B cell (primary cell): ENCODE data around the gene ZMIZ1. TPM values are rescaled to one million over a fixed set of nuclear protein-coding genes. Genes with fewer than 3 reads are reported as not detected.
"Not testable (repeated sequence)": the region's sequence is repeated elsewhere in the genome, so short reads cannot be mapped to it uniquely, and the experiment has no call there.

Source experiments
- ATAC-seq: fragments of 200-7000 bp; cut with Tn5 transposase; one replicate; pipeline ENCODE4 v1.10.0; 2021; ENCODE audit warnings: low read depth, mild to moderate bottlenecking, moderate number of reproducible peaks, moderate library complexity
- CTCF ChIA-PET: fragments of 350-600 bp; sonication (Branson Sonifier 250); formaldehyde crosslinking; loops from one replicate; lab custom pipeline; 2021; ENCODE audit warnings: antibody characterized with exemption, inconsistent platforms; lab: Charles Lee
- POLR2A ChIA-PET: fragments of 350-600 bp; sonication (Branson Sonifier 250); formaldehyde crosslinking; loops from one replicate; lab custom pipeline; 2021; ENCODE audit warnings: antibody characterized with exemption; lab: Charles Lee
- DNase-seq: peaks from one replicate; pipeline ENCODE4 v3.0.0; 2013
- H2AFZ ChIP-seq: 2 replicates; pipeline ENCODE4 v1.6.1; 2012; ENCODE audit warnings: mild to moderate bottlenecking, low read depth, low read length; ENCODE audit not compliant: insufficient read depth, poor library complexity, severe bottlenecking
- H3K27ac ChIP-seq, 2 donors: 1 replicate in 1 of 2; 2 replicates in 1 of 2; pipeline ENCODE4 v1.5.1; 2012 to 2013; ENCODE audit warnings: low read length in 2 of 2, mild to moderate bottlenecking in 2 of 2, moderate library complexity in 1 of 2
- H3K27me3 ChIP-seq, 4 experiments: fragments of 200-600 bp in 1 of 4; sonication (generic) in 1 of 4; replicated peaks in 1 of 4; 1 replicate in 2 of 4; 2 replicates in 2 of 4; pipeline versions ENCODE4 v1.6.1 to v1.7.0; 2013 to 2016; ENCODE audit warnings: low read length in 3 of 4, mild to moderate bottlenecking in 2 of 4, mixed read lengths in 1 of 4, moderate library complexity in 1 of 4; ENCODE audit not compliant: insufficient read depth in 4 of 4, control insufficient read depth in 3 of 4; ENCODE audit errors: control extremely low read depth in 1 of 4
- H3K36me3 ChIP-seq, 2 experiments: replicated peaks in 1 of 2; 1 replicate in 1 of 2; 2 replicates in 1 of 2; pipeline versions ENCODE4 v1.6.1 to v1.7.1; 2013; ENCODE audit warnings: low read length in 1 of 2; ENCODE audit not compliant: insufficient read depth in 2 of 2, control insufficient read depth in 1 of 2; ENCODE audit errors: control extremely low read depth in 1 of 2, extremely low read depth in 1 of 2
- H3K4me1 ChIP-seq, 2 donors: fragments of 200-600 bp in 1 of 2; sonication (generic) in 1 of 2; 1 replicate in 1 of 2; 2 replicates in 1 of 2; pipeline versions ENCODE4 v1.5.1 to v1.6.1; 2013 to 2017; ENCODE audit warnings: low read length in 2 of 2; ENCODE audit not compliant: control insufficient read depth in 2 of 2, insufficient read depth in 2 of 2
- H3K4me2 ChIP-seq: replicated peaks from 2 replicates; pipeline ENCODE3; 2012; ENCODE audit warnings: mild to moderate bottlenecking, low read depth, low read length; ENCODE audit not compliant: poor library complexity, severe bottlenecking
- H3K4me3 ChIP-seq, 5 experiments: fragments of 200-600 bp in 1 of 5; sonication (generic) in 1 of 5; 1 replicate in 3 of 5; 2 replicates in 2 of 5; pipeline versions ENCODE4 v1.5.1 to v1.7.0; 2011 to 2016; ENCODE audit warnings: low read length in 4 of 5, mild to moderate bottlenecking in 4 of 5, low read depth in 2 of 5, control low read depth in 1 of 5, moderate library complexity in 1 of 5; ENCODE audit not compliant: insufficient read depth in 1 of 5; ENCODE audit errors: control extremely low read depth in 1 of 5, extremely low read depth in 1 of 5
- H3K79me2 ChIP-seq: fragments of 200-600 bp; sonication (generic); one replicate; pipeline ENCODE4 v1.6.0; 2016; ENCODE audit warnings: low read length; ENCODE audit not compliant: control insufficient read depth, insufficient read depth
- H3K9ac ChIP-seq: fragments of 200-600 bp; sonication (generic); 2 replicates; pipeline ENCODE4 v1.6.1; 2017; ENCODE audit warnings: mild to moderate bottlenecking, low read length, moderate library complexity
- H3K9me3 ChIP-seq, 3 donors: one replicate each; pipeline versions ENCODE4 v1.6.1 to v1.7.1; 2013; ENCODE audit warnings: low read length in 2 of 3; ENCODE audit not compliant: control insufficient read depth in 2 of 3, insufficient read depth in 1 of 3; ENCODE audit errors: control extremely low read depth in 1 of 3
- H4K20me1 ChIP-seq: 2 replicates; pipeline ENCODE4 v1.6.0; 2012; ENCODE audit warnings: mild to moderate bottlenecking, low read length; ENCODE audit not compliant: insufficient read depth, control insufficient read depth, poor library complexity, severe bottlenecking
- H3K27ac Mint-ChIP-seq: one replicate; pipeline ENCODE4 v1.8.0; 2021; ENCODE audit warnings: mixed read lengths
- H3K27me3 Mint-ChIP-seq: one replicate; pipeline ENCODE4 v1.8.0; 2021; ENCODE audit warnings: mixed read lengths
- H3K4me1 Mint-ChIP-seq: one replicate; pipeline ENCODE4 v1.8.0; 2021; ENCODE audit warnings: mixed read lengths
- H3K4me3 Mint-ChIP-seq: one replicate; pipeline ENCODE4 v1.8.0; 2021; ENCODE audit warnings: mixed read lengths
- H3K9me3 Mint-ChIP-seq: one replicate; pipeline ENCODE4 v1.8.0; 2022; ENCODE audit warnings: mixed read lengths; ENCODE audit not compliant: insufficient read depth
- CTCF ChIP-seq: fragments of 200-600 bp; IDR thresholded peaks from one replicate; pipeline ENCODE4 v1.8.0; 2022; ENCODE audit warnings: antibody characterized with exemption, mild to moderate bottlenecking
- EZH2 ChIP-seq: IDR thresholded peaks from 2 replicates; pipeline ENCODE4 v1.6.1; 2012; ENCODE audit warnings: borderline replicate concordance, low read depth, mild to moderate bottlenecking, moderate library complexity, low read length; ENCODE audit not compliant: insufficient read depth, poor library complexity, severe bottlenecking
- WGBS: methylation state at CpG from one replicate; pipeline ENCODE4 v1.1.5; 2013; ENCODE audit warnings: missing lambda C conversion rate; ENCODE audit not compliant: insufficient coverage; 5-methylcytosine and 5-hydroxymethylcytosine counted together
- intact Hi-C: fragments of 100-400 bp; cut with micrococcal nuclease; formaldehyde crosslinking; loops from one replicate; pipeline ENCODE4 v1.10.0; 2022
- polyA plus RNA-seq: library from polyadenylated mRNA; depleted of rRNA; stranded (reverse); fragments of >200 nt; gene quantifications from 2 replicates; pipeline ENCODE4 v1.2.3, GENCODE V29; 2012
- total RNA-seq, 2 donors: library from RNA; stranded (reverse); fragments of 120-200 nt in 1 of 2; gene quantifications; 1 replicate in 1 of 2; 2 replicates in 1 of 2; pipeline versions ENCODE4 v1.2.3 to v1.2.4, GENCODE V29; 2013 to 2022

ZMIZ1 gene
- total and polyA plus RNA-seq, 2 donors (not counting 1 experiment from before 2014, with no cell fraction given): 14.3 to 64.9 TPM

- 91% methylated on average over 9 of the region's 9 CpGs for WGBS
- Histone ChIP-seq H3K79me2 (no peaks in the 10 kb centered on the region), H4K20me1 (no peaks in the 10 kb centered on the region), H3K27ac (no peak overlapping the region), H3K27me3 (peaks cover 0 to 5% (median 0%) of the 10 kb centered on the region in 4 experiments), H3K4me2 (no peak overlapping the region), H3K4me1 (no peaks in the 10 kb centered on the region), H2AFZ (no peak overlapping the region), H3K9ac (no peak overlapping the region), H3K9me3 (no peaks in the 10 kb centered on the region), H3K36me3 (no peaks in the 10 kb centered on the region), H3K4me3 (no peak overlapping the region)
- DNase-seq (no peak), ATAC-seq (no peak)
- TF ChIP-seq EZH2: no peak
- TF ChIP-seq CTCF: no peak
- H3K4me3 Mint-ChIP-seq: no peak overlapping the region
- H3K9me3 Mint-ChIP-seq: no peaks in the 10 kb centered on the region
- CTCF ChIA-PET: interaction anchor here (0.5 kb wide), 1 partner anchor 45 kb away, joined by 3 read pairs; no protein-coding TSS in a partner anchor
- H3K27ac Mint-ChIP-seq: no peak overlapping the region
- peaks cover 45% of the 10 kb centered on the region for H3K27me3 Mint-ChIP-seq
- POLR2A ChIA-PET: no interaction called here
- intact Hi-C loops: no loop called here
- no peaks in the 10 kb centered on the region for H3K4me1 Mint-ChIP-seq
These were observed 34.4 kb upstream of the ZMIZ1 start for GRCh38 chr10:79034271-79034876.

- H3K4me3 ChIP-seq, H4K20me1 ChIP-seq, intact Hi-C loops, H3K4me1 ChIP-seq, H3K4me3 Mint-ChIP-seq, H3K27ac Mint-ChIP-seq, H3K9me3 ChIP-seq, H3K27me3 ChIP-seq, H3K27ac ChIP-seq, H3K36me3 ChIP-seq, H3K79me2 ChIP-seq, H2AFZ ChIP-seq, DNase-seq, H3K4me2 ChIP-seq, ATAC-seq, H3K4me1 Mint-ChIP-seq, H3K9ac ChIP-seq, POLR2A ChIA-PET, H3K9me3 Mint-ChIP-seq: not testable (repeated sequence)
- peaks cover 38% of the 10 kb centered on the region for H3K27me3 Mint-ChIP-seq
- CTCF ChIA-PET: interaction anchor here (0.7 kb wide), 1 partner anchor 1092 kb away, joined by 3 read pairs; no protein-coding TSS in a partner anchor
- 82% methylated on average over 4 of the region's 6 CpGs for WGBS
These were observed 32.4 kb upstream of the ZMIZ1 start for GRCh38 chr10:79036416-79036815.
